Activated naive CD8-positive, alpha-beta T cell treated with anti-CD3 and anti-CD28 coated beads for 36 hours (primary cell): ENCODE data around the gene SPTLC2. TPM values are rescaled to one million over a fixed set of nuclear protein-coding genes. Genes with fewer than 3 reads are reported as not detected.
A peak's percentile ranks its signal among the peaks of the same experiment; 100 is the strongest.
"Not testable (repeated sequence)": the region's sequence is repeated elsewhere in the genome, so short reads cannot be mapped to it uniquely, and the experiment has no call there.

Experiments used
- DNase-seq: peaks from one replicate; pipeline ENCODE4 v3.0.0; 2021
- H3K27ac Mint-ChIP-seq: one replicate; pipeline ENCODE4 v1.8.0; 2022; ENCODE audit warnings: mild to moderate bottlenecking, moderate library complexity, mixed read lengths
- H3K27me3 Mint-ChIP-seq: one replicate; pipeline ENCODE4 v1.8.0; 2022; ENCODE audit warnings: mild to moderate bottlenecking, mixed read lengths
- H3K36me3 Mint-ChIP-seq: one replicate; pipeline ENCODE4 v1.8.0; 2021; ENCODE audit warnings: mild to moderate bottlenecking, mixed read lengths
- H3K4me1 Mint-ChIP-seq: one replicate; pipeline ENCODE4 v1.8.0; 2021; ENCODE audit warnings: mixed read lengths
- H3K4me3 Mint-ChIP-seq: one replicate; pipeline ENCODE4 v1.8.0; 2022; ENCODE audit warnings: mild to moderate bottlenecking, moderate library complexity, mixed read lengths
- H3K9me3 Mint-ChIP-seq: one replicate; pipeline ENCODE4 v1.8.0; 2022; ENCODE audit warnings: mixed read lengths
- total RNA-seq, 2 experiments: library from RNA; stranded (reverse); gene quantifications; one replicate each; pipeline ENCODE4 v1.2.3, GENCODE V29; 2021

The SPTLC2 gene
- total RNA-seq, 2 experiments from 2014 or later: 30.7 to 36.2 TPM

GRCh38 chr14:77640756-77641533 is 24.5 kb upstream of the SPTLC2 start:
- Mint-ChIP-seq H3K4me1 (peaks cover 20% of the 10 kb centered on the region), H3K27ac (peak overlapping the region; percentile 87), H3K36me3 (no peaks in the 10 kb centered on the region), H3K4me3 (peak overlapping the region; percentile 79), H3K27me3 (peaks cover 3% of the 10 kb centered on the region), H3K9me3 (peaks cover 3% of the 10 kb centered on the region)
- DNase-seq: no peak

GRCh38 chr14:77638771-77639171 is 22.3 kb upstream of the SPTLC2 start:
- Mint-ChIP-seq H3K4me3 (no peak overlapping the region), H3K4me1 (peaks cover 21% of the 10 kb centered on the region), H3K27ac (no peak overlapping the region), H3K27me3 (peaks cover 3% of the 10 kb centered on the region), H3K36me3 (no peaks in the 10 kb centered on the region), H3K9me3 (peaks cover 7% of the 10 kb centered on the region)
- DNase-seq: no peak

- not testable (repeated sequence) for DNase-seq, H3K27me3 Mint-ChIP-seq, H3K9me3 Mint-ChIP-seq, H3K4me3 Mint-ChIP-seq, H3K27ac Mint-ChIP-seq, H3K36me3 Mint-ChIP-seq, H3K4me1 Mint-ChIP-seq
These were observed 19.4 kb upstream of the SPTLC2 start for GRCh38 chr14:77635869-77636268.

GRCh38 chr14:77635466-77635865 is 19.0 kb upstream of the SPTLC2 start:
- not testable (repeated sequence) for H3K4me1 Mint-ChIP-seq, H3K4me3 Mint-ChIP-seq, H3K27me3 Mint-ChIP-seq, H3K36me3 Mint-ChIP-seq, H3K27ac Mint-ChIP-seq, H3K9me3 Mint-ChIP-seq, DNase-seq

- Mint-ChIP-seq H3K4me3 (no peak overlapping the region), H3K27me3 (no peaks in the 10 kb centered on the region), H3K9me3 (peaks cover 4% of the 10 kb centered on the region), H3K27ac (no peak overlapping the region), H3K36me3 (no peaks in the 10 kb centered on the region), H3K4me1 (peaks cover 2% of the 10 kb centered on the region)
- no peak for DNase-seq
These were observed 13.7 kb upstream of the SPTLC2 start for GRCh38 chr14:77630111-77630510.

GRCh38 chr14:77625360-77625759 is 8.9 kb upstream of the SPTLC2 start:
- DNase-seq: no peak
- Mint-ChIP-seq H3K36me3 (no peaks in the 10 kb centered on the region), H3K27me3 (no peaks in the 10 kb centered on the region), H3K27ac (no peak overlapping the region), H3K9me3 (no peaks in the 10 kb centered on the region), H3K4me3 (no peak overlapping the region), H3K4me1 (peaks cover 2% of the 10 kb centered on the region)

GRCh38 chr14:77623201-77623600 is 6.8 kb upstream of the SPTLC2 start:
- H3K36me3 Mint-ChIP-seq: no peaks in the 10 kb centered on the region
- H3K4me3 Mint-ChIP-seq: no peak overlapping the region

GRCh38 chr14:77622366-77622961 is 6.0 kb upstream of the SPTLC2 start:
- no peak overlapping the region for H3K4me3 Mint-ChIP-seq
- H3K27ac Mint-ChIP-seq: no peak overlapping the region
- no peaks in the 10 kb centered on the region for H3K27me3 Mint-ChIP-seq
- DNase-seq: no peak
- peaks cover 2% of the 10 kb centered on the region for H3K4me1 Mint-ChIP-seq
- H3K9me3 Mint-ChIP-seq: no peaks in the 10 kb centered on the region
- H3K36me3 Mint-ChIP-seq: no peaks in the 10 kb centered on the region

More at GRCh38 chr14:77623201-77623600, 6.8 kb upstream of the SPTLC2 start:
- no peak for DNase-seq
- Mint-ChIP-seq H3K4me1 (peaks cover 2% of the 10 kb centered on the region), H3K27ac (no peak overlapping the region), H3K9me3 (no peaks in the 10 kb centered on the region), H3K27me3 (no peaks in the 10 kb centered on the region)

- Mint-ChIP-seq H3K4me1 (peaks cover 4% of the 10 kb centered on the region), H3K36me3 (peaks cover 1% of the 10 kb centered on the region), H3K27me3 (no peaks in the 10 kb centered on the region), H3K4me3 (no peak overlapping the region), H3K9me3 (no peaks in the 10 kb centered on the region), H3K27ac (no peak overlapping the region)
- DNase-seq: no peak
These were observed 3.9 kb upstream of the SPTLC2 start for GRCh38 chr14:77620222-77620870.

- Mint-ChIP-seq H3K36me3 (peaks cover 16% of the 10 kb centered on the region), H3K27me3 (no peaks in the 10 kb centered on the region), H3K27ac (no peak overlapping the region), H3K4me1 (peaks cover 17% of the 10 kb centered on the region), H3K9me3 (no peaks in the 10 kb centered on the region), H3K4me3 (no peak overlapping the region)
- DNase-seq: no peak
These were observed 2.0 kb upstream of the SPTLC2 start for GRCh38 chr14:77618381-77618970.

GRCh38 chr14:77616133-77616453 is 344 bp downstream of the SPTLC2 start:
- no peaks in the 10 kb centered on the region for H3K9me3 Mint-ChIP-seq
- H3K27me3 Mint-ChIP-seq: no peaks in the 10 kb centered on the region
- DNase-seq: no peak
- H3K27ac Mint-ChIP-seq: peak overlapping the region; percentile 92
- peaks cover 16% of the 10 kb centered on the region for H3K36me3 Mint-ChIP-seq
- peaks cover 31% of the 10 kb centered on the region for H3K4me1 Mint-ChIP-seq
- H3K4me3 Mint-ChIP-seq: peak overlapping the region; percentile 93

- H3K4me1 Mint-ChIP-seq: peaks cover 31% of the 10 kb centered on the region
- H3K9me3 Mint-ChIP-seq: no peaks in the 10 kb centered on the region
- H3K36me3 Mint-ChIP-seq: peaks cover 16% of the 10 kb centered on the region
These were observed 890 bp downstream of the SPTLC2 start for GRCh38 chr14:77615361-77616132.

GRCh38 chr14:77613201-77613600 is 3.2 kb downstream of the SPTLC2 start:
- H3K4me3 Mint-ChIP-seq: peak overlapping the region; percentile 37
- no peak for DNase-seq
- no peaks in the 10 kb centered on the region for H3K9me3 Mint-ChIP-seq
- H3K4me1 Mint-ChIP-seq: peaks cover 37% of the 10 kb centered on the region
- H3K36me3 Mint-ChIP-seq: peaks cover 18% of the 10 kb centered on the region
- H3K27me3 Mint-ChIP-seq: no peaks in the 10 kb centered on the region
- H3K27ac Mint-ChIP-seq: no peak overlapping the region

More at GRCh38 chr14:77615361-77616132, 890 bp downstream of the SPTLC2 start:
- no peaks in the 10 kb centered on the region for H3K27me3 Mint-ChIP-seq
- peak overlapping the region; percentile 87 for H3K27ac Mint-ChIP-seq
- peak overlapping the region; percentile 90 for H3K4me3 Mint-ChIP-seq
- DNase-seq: peak; percentile 9

GRCh38 chr14:77612011-77612620 is 4.3 kb downstream of the SPTLC2 start:
- Mint-ChIP-seq H3K27ac (no peak overlapping the region), H3K27me3 (no peaks in the 10 kb centered on the region), H3K4me1 (peaks cover 43% of the 10 kb centered on the region), H3K36me3 (peaks cover 18% of the 10 kb centered on the region), H3K9me3 (no peaks in the 10 kb centered on the region), H3K4me3 (no peak overlapping the region)
- no peak for DNase-seq
